GM19397 (cell line): Measurements from ENCODE around the gene PRKAG3.
"Not testable (repeated sequence)": the region's sequence is repeated elsewhere in the genome, so short reads cannot be mapped to it uniquely, and the experiment has no call there.

Source experiments
- ATAC-seq: cut with Tn5 transposase; IDR thresholded peaks from one replicate; pipeline ENCODE4 v1.9.1; 2021; ENCODE audit warnings: mild to moderate bottlenecking, moderate library complexity; ENCODE audit not compliant: unreplicated experiment

Gene PRKAG3

DNA sequence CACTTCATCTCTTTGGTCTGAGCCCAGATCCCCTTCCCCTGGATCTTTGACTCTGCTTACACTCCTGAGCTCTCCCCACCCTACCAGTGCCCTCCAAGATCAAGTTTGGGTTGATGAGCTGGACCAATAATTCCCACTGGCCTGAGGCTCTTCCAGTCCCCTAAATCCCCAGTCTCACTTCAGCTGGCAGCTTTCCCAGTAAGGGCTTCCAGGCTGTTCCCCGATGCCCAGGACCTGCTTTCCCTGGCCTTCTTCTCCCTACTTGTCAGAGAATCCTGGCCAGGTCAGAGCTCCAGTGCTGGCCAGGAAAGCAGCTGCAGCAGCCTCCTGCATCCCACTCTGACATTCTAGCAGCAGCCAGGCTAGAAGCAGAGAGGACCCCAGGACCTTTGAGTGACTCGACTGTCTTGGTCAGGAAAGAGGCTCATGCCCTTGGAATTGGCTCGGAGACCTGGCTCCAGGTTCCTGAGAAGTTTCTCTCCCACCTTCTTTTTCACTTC lies 31.5 kb upstream of the PRKAG3 start:
- ATAC-seq = no peak

DNA sequence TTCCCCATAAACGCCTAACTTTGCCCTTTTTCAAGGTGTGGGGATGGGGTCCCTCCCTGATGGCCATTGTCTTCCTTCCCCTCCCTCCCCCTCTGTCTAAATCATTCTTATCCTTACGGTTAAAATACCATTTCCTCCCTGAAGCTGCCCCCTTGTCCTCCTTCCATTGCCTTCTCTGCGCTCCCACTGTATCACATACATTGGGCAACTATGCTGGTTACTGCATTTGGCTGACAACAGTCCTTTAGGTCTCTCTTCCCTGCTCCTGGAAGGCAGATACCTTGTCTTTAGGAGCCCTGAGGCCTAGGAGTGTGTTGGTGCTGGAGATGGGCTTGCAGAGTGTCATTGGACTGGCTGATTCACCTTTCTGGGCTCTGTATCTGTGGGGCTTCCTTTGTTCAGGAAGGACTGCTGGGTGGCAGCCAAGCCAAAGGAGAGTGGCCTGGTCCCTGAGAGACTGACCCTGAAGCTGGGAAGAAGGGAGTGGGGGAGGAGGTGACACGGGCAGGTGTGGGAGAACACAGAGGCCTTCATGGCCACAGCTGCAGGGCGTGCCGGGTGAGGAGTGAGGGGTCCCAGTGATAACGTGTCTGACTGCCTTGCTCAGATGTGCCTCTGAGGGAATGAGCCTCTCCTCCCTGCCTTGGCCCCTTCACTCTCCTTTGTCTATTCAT lies 30.2 kb upstream of the PRKAG3 start:
- no peak for ATAC-seq

DNA sequence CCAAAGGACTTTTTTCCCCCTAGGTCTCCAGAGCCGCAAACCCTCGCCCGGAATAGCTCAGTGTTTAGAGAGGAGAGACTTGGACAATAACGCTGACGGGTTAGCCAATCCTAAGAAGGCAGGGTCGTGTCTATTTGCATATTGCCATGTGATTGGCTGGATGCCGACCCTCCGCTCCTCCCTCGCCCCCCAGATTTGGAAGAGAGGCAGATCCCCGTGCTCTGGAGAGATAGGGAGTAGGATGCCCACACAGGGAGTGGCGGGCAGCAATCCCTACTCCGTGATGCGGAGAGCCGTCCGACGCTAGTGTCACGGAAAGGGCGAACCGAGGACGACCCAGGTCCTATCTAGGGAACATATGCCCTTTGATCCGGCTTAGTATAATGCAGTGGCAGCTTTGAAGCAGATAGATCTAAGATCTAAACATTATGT lies 29.4 kb upstream of the PRKAG3 start:
- ATAC-seq = no peak

DNA sequence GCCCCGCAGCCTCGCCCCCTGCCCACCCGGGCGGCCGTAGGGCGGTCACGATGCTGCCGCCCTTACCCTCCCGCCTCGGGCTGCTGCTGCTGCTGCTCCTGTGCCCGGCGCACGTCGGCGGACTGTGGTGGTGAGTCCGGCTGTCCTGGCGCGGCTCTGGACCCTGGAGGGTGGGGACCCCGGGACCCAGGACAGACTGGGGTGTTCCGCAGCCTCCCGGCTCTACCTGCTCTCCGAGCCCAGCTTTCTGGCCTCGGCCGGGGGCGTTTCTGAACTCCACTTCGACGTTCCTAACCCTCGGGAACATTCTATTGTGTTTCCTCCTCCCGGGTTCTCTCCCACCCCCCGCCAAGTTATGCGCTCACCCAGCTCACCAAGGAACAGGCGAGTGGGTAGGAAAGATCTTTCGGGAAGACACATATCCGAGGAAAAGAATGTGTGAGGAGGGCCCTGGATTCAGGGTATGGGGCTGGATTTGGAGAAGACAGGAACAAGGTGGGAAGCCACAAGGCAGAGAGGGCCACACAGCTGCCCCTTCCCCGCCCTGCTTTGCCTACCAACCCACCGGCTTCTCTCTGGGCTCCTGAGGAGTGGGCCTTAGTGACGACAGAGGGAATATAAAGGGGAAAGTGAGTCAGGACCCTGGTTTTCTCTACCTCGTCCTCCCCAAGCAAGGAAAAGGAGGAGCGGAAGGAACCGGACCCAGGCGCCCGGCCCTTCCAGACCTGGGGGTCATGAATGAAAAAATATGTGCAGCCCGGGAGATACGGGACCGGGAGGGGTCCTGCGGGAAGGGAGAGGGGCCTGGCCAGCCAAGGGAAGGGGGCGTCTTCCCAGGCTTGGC lies 28.6 kb upstream of the PRKAG3 start:
- ATAC-seq = no peak

GRCh38 chr2:218859556-218859987 lies 28.0 kb upstream of the PRKAG3 start, which contains the start of gene WNT6:
WNT6 (plus strand) TSS chr2:218859805; CDS start chr2:218860038, 233 bp downstream.
- ATAC-seq = no peak

DNA sequence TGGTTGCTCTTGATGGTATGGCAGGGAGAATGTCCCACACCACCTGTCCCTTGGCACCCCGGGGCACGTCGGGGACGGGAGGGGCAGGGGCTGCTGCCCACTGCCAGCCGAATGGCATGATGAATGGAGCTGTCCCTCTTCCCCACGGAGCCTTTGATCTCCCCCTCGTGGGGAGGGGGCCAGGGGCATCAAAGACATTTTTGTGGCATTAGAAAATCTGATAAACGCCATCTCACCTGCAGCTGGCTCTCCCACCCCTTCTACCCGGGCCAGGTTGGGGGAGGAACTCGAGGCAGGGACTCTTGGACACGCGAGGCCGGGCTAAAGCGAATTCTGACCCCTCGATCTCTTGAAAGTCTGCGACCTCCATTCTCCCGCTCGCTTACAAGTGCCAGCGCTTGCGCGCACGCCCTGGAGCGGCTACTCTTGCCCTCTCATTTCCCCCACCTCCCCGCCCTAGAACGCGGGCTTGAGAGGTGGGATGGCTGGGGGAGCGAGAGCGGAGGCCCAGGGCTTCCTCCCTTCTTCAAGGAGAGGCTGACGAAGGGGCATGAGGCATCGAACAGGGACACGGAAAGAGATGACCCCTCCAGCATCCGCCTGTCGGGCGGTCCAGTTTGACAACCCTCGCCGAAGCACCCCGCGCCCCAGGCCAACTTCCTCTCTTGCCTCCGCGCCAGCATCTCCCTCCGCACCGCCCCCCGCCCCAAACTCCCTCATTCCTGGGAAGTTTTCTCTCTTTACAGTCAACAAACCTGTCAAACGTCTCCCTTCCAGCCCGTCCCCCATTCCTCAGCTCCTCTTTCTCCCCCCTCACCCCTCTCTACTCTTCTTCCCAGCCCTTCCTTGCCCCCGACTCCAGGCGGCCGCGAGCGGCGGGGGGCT lies 27.3 kb upstream of the PRKAG3 start:
- ATAC-seq = no peak

DNA sequence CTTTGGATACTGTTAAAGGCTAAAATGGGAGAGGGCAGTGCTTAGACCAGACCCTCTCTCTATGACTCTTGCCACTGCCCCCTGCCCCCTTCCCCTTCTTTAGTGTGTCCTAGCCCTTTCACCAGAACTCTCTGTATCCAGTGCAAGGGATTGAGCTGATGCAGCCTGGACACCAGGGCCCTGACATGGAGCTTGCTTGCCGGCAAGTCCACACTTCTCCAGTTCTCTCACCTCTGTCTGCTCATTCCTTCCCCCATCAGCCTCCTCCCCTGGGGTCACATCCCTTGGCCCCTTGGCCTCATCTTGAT lies 26.5 kb upstream of the PRKAG3 start:
- ATAC-seq = no peak

- no peak for ATAC-seq
Measured at GRCh38 chr2:218857371-218858137, 26.0 kb upstream of the PRKAG3 start.

GRCh38 chr2:218856896-218857243 lies 25.3 kb upstream of the PRKAG3 start:
- ATAC-seq = no peak

DNA sequence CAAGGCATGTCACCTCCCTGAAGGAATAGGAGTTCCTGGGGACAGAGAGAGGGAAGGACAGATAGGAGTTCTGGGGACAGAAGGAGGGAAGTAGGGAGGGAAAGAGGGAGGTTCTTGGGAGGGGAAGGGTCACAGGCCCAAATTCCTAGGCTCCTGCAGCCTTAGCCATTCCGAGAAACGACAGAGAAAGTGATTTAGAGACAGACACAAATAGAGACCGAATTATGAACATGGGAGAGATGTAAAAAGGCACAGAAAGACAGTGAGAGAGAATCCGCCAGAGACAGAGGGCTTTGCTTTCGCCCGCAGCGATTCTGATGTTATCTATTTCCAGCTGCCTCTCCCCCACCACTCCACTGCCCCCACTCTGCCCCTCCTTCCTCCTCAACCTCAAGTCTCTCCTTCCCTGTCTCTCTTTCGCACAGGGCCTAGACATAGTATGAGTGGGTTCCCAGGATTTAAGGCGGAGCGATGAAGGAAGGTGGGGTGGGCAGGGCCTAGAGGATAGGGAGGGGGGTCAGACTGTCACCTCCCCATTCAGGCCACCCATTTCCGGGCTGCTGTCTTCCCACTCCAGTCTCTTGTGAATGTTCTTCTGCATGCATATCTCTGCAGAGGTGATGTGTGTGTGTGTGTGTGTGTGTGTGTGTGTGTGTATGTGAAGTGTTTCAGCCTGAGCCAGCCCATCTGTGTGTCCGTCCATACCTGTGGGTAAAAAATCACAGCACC lies 24.7 kb upstream of the PRKAG3 start:
- ATAC-seq = no peak

- ATAC-seq = no peak
Measured at GRCh38 chr2:218855305-218856166, 23.9 kb upstream of the PRKAG3 start.

DNA sequence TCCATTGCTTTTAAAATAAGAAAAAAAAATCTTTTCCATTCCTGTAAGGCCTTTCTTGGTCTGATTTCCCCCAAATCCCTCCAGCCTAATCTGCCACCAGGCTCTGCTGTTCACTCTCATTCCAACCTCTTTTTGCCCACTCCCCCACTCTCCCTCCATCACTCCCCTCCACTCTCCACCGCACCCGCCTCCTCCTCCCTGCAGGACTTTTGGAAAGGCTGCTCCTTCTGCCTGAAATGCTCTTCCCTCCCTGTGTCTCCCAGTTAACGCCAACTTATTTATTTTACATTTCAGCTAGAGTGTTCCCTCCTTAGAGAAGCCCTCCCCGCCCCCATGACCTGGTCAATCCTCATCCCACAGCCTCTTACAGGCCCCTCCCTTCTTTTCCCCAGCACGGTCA lies 23.3 kb upstream of the PRKAG3 start:
- ATAC-seq = no peak

GRCh38 chr2:218853766-218854165 lies 22.2 kb upstream of the PRKAG3 start:
- ATAC-seq = no peak

GRCh38 chr2:218852911-218853667 lies 21.5 kb upstream of the PRKAG3 start:
- ATAC-seq = no peak

GRCh38 chr2:218851286-218851685 lies 19.7 kb upstream of the PRKAG3 start:
- ATAC-seq = no peak

GRCh38 chr2:218850796-218851195 lies 19.2 kb upstream of the PRKAG3 start:
- ATAC-seq = no peak

- ATAC-seq = no peak
Measured at GRCh38 chr2:218849721-218850120, 18.1 kb upstream of the PRKAG3 start.

GRCh38 chr2:218846963-218847362 lies 15.4 kb upstream of the PRKAG3 start:
- ATAC-seq = not testable (repeated sequence)
